GM06990 (cell line): ENCODE measurements around the gene CAST.
"Not testable (repeated sequence)": the region's sequence is repeated elsewhere in the genome, so short reads cannot be mapped to it uniquely, and the experiment has no call there.

Source experiments
- DNase-seq: peaks from one replicate; pipeline ENCODE4 v3.0.0-alpha.2; 2011; ENCODE audit not compliant: insufficient read length; ENCODE audit errors: extremely low read depth
- H3K27me3 ChIP-seq: replicated peaks from 2 replicates; pipeline ENCODE4 v1.6.0; 2011; ENCODE audit warnings: low read length; ENCODE audit not compliant: control insufficient read depth, insufficient read depth
- H3K36me3 ChIP-seq: 2 replicates; pipeline ENCODE4 v1.5.1; 2011; ENCODE audit warnings: low read length; ENCODE audit not compliant: control insufficient read depth, insufficient read depth
- H3K4me3 ChIP-seq: replicated peaks from 2 replicates; pipeline ENCODE4 v1.5.1; 2011; ENCODE audit warnings: low read depth, mild to moderate bottlenecking, control low read depth, low read length
- CTCF ChIP-seq: IDR thresholded peaks from 2 replicates; pipeline ENCODE4 v1.5.1; 2011; ENCODE audit warnings: low read length, control low read depth, mild to moderate bottlenecking, inconsistent platforms; ENCODE audit not compliant: insufficient read depth, poor library complexity, severe bottlenecking

CAST gene

GRCh38 chr5:96661855-96662724, at the start of gene CAST:
CAST (plus strand) TSS chr5:96662376; CDS start chr5:96662423, 47 bp downstream.
- H3K4me3 ChIP-seq: peak within 1 kb of the TSS; percentile 75
- H3K27me3 ChIP-seq: no peaks in the 10 kb centered on the region
- DNase-seq: peak; percentile 92
- H3K36me3 ChIP-seq: no peaks in the 10 kb centered on the region
- TF ChIP-seq CTCF: no peak

- peak; percentile 40 for TF ChIP-seq CTCF
- peak; percentile 5 for DNase-seq
- H3K4me3 ChIP-seq: no peak overlapping the region
- H3K27me3 ChIP-seq: no peaks in the 10 kb centered on the region
- H3K36me3 ChIP-seq: no peaks in the 10 kb centered on the region
Observed at GRCh38 chr5:96614110-96614691, 48.0 kb upstream of the CAST start.

DNA sequence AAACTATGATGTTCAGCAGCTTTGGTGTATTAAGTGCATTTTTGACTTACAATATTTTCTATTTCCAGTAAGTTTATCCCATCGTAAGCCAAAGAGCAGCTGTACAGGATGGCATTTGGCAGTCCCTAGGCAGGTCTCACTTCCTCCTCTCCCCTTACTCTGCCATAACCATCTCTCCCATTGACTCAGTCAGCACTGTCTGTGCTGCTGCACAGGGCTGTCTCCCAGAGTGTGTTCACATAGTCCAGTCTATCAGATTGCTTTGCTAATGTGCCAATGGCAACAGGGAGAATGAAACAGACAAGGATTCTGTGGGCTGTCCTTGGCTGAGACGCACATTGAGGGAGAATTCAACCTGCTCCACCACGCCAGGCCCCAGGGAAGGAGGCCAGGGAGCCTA, 47.0 kb upstream of the CAST start:
- no peaks in the 10 kb centered on the region for H3K27me3 ChIP-seq
- no peak for TF ChIP-seq CTCF
- H3K36me3 ChIP-seq: no peaks in the 10 kb centered on the region
- no peak overlapping the region for H3K4me3 ChIP-seq
- no peak for DNase-seq

- H3K36me3 ChIP-seq: no peaks in the 10 kb centered on the region
- TF ChIP-seq CTCF: no peak
- H3K27me3 ChIP-seq: no peaks in the 10 kb centered on the region
- no peak overlapping the region for H3K4me3 ChIP-seq
- no peak for DNase-seq
Observed at GRCh38 chr5:96616801-96617200, 45.4 kb upstream of the CAST start.

- not testable (repeated sequence) for H3K4me3 ChIP-seq, H3K27me3 ChIP-seq, H3K36me3 ChIP-seq, DNase-seq
Observed at GRCh38 chr5:96618311-96619016, 43.7 kb upstream of the CAST start.

DNA sequence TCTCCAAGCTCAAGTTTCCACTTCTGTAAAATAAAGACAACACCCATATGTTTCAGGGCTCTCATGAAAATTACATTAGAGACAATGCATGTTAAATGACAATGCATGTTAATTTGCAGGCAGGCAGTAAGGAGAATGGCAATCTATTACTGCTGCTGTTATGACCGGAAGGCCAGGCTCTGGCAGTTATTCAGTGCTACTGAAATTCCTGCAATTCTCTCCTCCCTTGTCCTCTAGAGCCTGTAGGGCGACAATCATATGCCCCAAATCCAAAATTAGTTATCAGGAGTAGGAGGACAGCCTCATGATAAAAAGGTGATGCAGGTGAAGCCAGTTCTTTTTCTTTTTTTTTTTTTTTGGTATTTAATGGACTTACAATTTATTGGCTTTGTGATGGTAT, 42.2 kb upstream of the CAST start:
- H3K4me3 ChIP-seq: no peak overlapping the region
- H3K27me3 ChIP-seq: no peaks in the 10 kb centered on the region
- TF ChIP-seq CTCF: no peak
- no peaks in the 10 kb centered on the region for H3K36me3 ChIP-seq
- no peak for DNase-seq
